ENCODE results near the gene GFY. TPM values are rescaled to one million over a fixed set of nuclear protein-coding genes. Genes with fewer than 3 reads are reported as not detected.

Gene GFY
- total RNA-seq, 3 donors from 2014 or later (not counting 1 experiment from before 2014, with no cell fraction given): not detected

- no peaks in the 10 kb centered on the region for H3K9me3 ChIP-seq (ENCODE audit: control insufficient read depth, insufficient read depth, low read length)
- Mint-ChIP-seq H3K36me3 (no peaks in the 10 kb centered on the region), H3K9me3 (no peaks in the 10 kb centered on the region), H3K27ac (no peak overlapping the region), H3K27me3 (ENCODE audit: low read depth in 2 of 2) (no peaks in the 10 kb centered on the region), H3K4me3 (no peak overlapping the region), H3K4me1 (peaks cover 8 to 9% of the 10 kb centered on the region in 2 donors)
- no peaks in the 10 kb centered on the region for H3K27me3 ChIP-seq (ENCODE audit: control insufficient read depth, insufficient read depth, low read length)
- no peak overlapping the region for H3K27ac ChIP-seq (ENCODE audit: low read length)
- 95% methylated on average over 39 of the region's 39 CpGs for WGBS (ENCODE audit: insufficient coverage)
- peaks cover 32% of the 10 kb centered on the region for H3K36me3 ChIP-seq (ENCODE audit: control insufficient read depth, insufficient read depth, low read length)
- H3K4me1 ChIP-seq (ENCODE audit: control insufficient read depth, insufficient read depth, low read length): peaks cover 16% of the 10 kb centered on the region
- intact Hi-C loops (cut with micrococcal nuclease): no loop called here
- H3K4me3 ChIP-seq (ENCODE audit: low read length): no peak overlapping the region
- ATAC-seq (no peak), DNase-seq (no peak)
- no peak for TF ChIP-seq CTCF (IDR thresholded peaks at IDR 0.05)
Observed at GRCh38 chr19:49463960-49464740, 39.0 kb downstream of the GFY start.

GRCh38 chr19:49465371-49465770, 40.2 kb downstream of the GFY start:
- Histone ChIP-seq H3K4me3 (ENCODE audit: low read length) (no peak overlapping the region), H3K9me3 (ENCODE audit: control insufficient read depth, insufficient read depth, low read length) (no peaks in the 10 kb centered on the region), H3K36me3 (ENCODE audit: control insufficient read depth, insufficient read depth, low read length) (peaks cover 28% of the 10 kb centered on the region), H3K27me3 (ENCODE audit: control insufficient read depth, insufficient read depth, low read length) (no peaks in the 10 kb centered on the region), H3K27ac (ENCODE audit: low read length) (no peak overlapping the region), H3K4me1 (ENCODE audit: control insufficient read depth, insufficient read depth, low read length) (peaks cover 28% of the 10 kb centered on the region)
- Mint-ChIP-seq H3K27ac (peak overlapping the region in 1 of 2 donors; percentile 63), H3K27me3 (ENCODE audit: low read depth in 2 of 2) (no peaks in the 10 kb centered on the region), H3K4me3 (no peak overlapping the region), H3K36me3 (no peaks in the 10 kb centered on the region), H3K4me1 (peaks cover 14 to 22% of the 10 kb centered on the region in 2 donors), H3K9me3 (no peaks in the 10 kb centered on the region)
- WGBS (ENCODE audit: insufficient coverage): 92% methylated on average over 3 of the region's 3 CpGs
- ATAC-seq: no peak
- no peak for TF ChIP-seq CTCF (IDR thresholded peaks at IDR 0.05)
- no peak for DNase-seq
- intact Hi-C loops (cut with micrococcal nuclease): no loop called here

GRCh38 chr19:49468199-49468598, 43.0 kb downstream of the GFY start:
- intact Hi-C loops (cut with micrococcal nuclease): no loop called here

More at GRCh38 chr19:49468199-49468598, 43.0 kb downstream of the GFY start:
- Histone ChIP-seq H3K9me3 (ENCODE audit: control insufficient read depth, insufficient read depth, low read length) (no peaks in the 10 kb centered on the region), H3K4me1 (ENCODE audit: control insufficient read depth, insufficient read depth, low read length) (peaks cover 53% of the 10 kb centered on the region), H3K27ac (ENCODE audit: low read length) (peak overlapping the region; percentile 97), H3K36me3 (ENCODE audit: control insufficient read depth, insufficient read depth, low read length) (peaks cover 20% of the 10 kb centered on the region), H3K27me3 (ENCODE audit: control insufficient read depth, insufficient read depth, low read length) (no peaks in the 10 kb centered on the region), H3K4me3 (ENCODE audit: low read length) (no peak overlapping the region)
- no peak for ATAC-seq
- H3K27ac Mint-ChIP-seq: peak overlapping the region; percentile 92 to 97
- no peaks in the 10 kb centered on the region for H3K27me3 Mint-ChIP-seq (ENCODE audit: low read depth in 2 of 2)
- H3K4me3 Mint-ChIP-seq: no peak overlapping the region
- DNase-seq: no peak
- 95% methylated on average over 19 of the region's 19 CpGs for WGBS (ENCODE audit: insufficient coverage)
- H3K36me3 Mint-ChIP-seq: no peaks in the 10 kb centered on the region
- TF ChIP-seq CTCF (IDR thresholded peaks at IDR 0.05): no peak
- H3K9me3 Mint-ChIP-seq: no peaks in the 10 kb centered on the region
- peaks cover 21 to 34% of the 10 kb centered on the region in 2 donors for H3K4me1 Mint-ChIP-seq
